GM18858 (cell line): Measurements from ENCODE around the gene ERBB4.
"Not testable (repeated sequence)": the region's sequence is repeated elsewhere in the genome, so short reads cannot be mapped to it uniquely, and the experiment has no call there.

Source experiments
- ATAC-seq: cut with Tn5 transposase; IDR thresholded peaks from one replicate; pipeline ENCODE4 v1.9.1; 2021; ENCODE audit not compliant: unreplicated experiment

The ERBB4 gene

GRCh38 chr2:212311807-212312404 is 226.7 kb downstream of the ERBB4 start:
- no peak for ATAC-seq

GRCh38 chr2:212299943-212300342 is 238.7 kb downstream of the ERBB4 start:
- no peak for ATAC-seq

- no peak for ATAC-seq
Observed at GRCh38 chr2:212299333-212299732, 239.3 kb downstream of the ERBB4 start.

- ATAC-seq, result no peak
Observed at GRCh38 chr2:212295571-212295970, 243.0 kb downstream of the ERBB4 start.

GRCh38 chr2:212294816-212295215 is 243.8 kb downstream of the ERBB4 start:
- ATAC-seq, result no peak

- no peak for ATAC-seq
Observed at GRCh38 chr2:212289301-212289700, 249.3 kb downstream of the ERBB4 start.

- no peak for ATAC-seq
Observed at GRCh38 chr2:212288308-212288707, 250.3 kb downstream of the ERBB4 start.

- no peak for ATAC-seq
Observed at GRCh38 chr2:212284166-212284565, 254.4 kb downstream of the ERBB4 start.

GRCh38 chr2:212282671-212283261 is 255.8 kb downstream of the ERBB4 start:
- ATAC-seq, result no peak

- ATAC-seq, result no peak
Observed at GRCh38 chr2:212276813-212277212, 261.8 kb downstream of the ERBB4 start.

GRCh38 chr2:212274215-212274614 is 264.4 kb downstream of the ERBB4 start:
- ATAC-seq, result no peak

GRCh38 chr2:212271583-212271982 is 267.0 kb downstream of the ERBB4 start:
- ATAC-seq, result no peak

- no peak for ATAC-seq
Observed at GRCh38 chr2:212269005-212269404, 269.6 kb downstream of the ERBB4 start.

GRCh38 chr2:212266297-212266696 is 272.3 kb downstream of the ERBB4 start:
- no peak for ATAC-seq

GRCh38 chr2:212265777-212266176 is 272.8 kb downstream of the ERBB4 start:
- ATAC-seq, result no peak

- no peak for ATAC-seq
Observed at GRCh38 chr2:212264187-212264586, 274.4 kb downstream of the ERBB4 start.

- no peak for ATAC-seq
Observed at GRCh38 chr2:212259226-212259625, 279.4 kb downstream of the ERBB4 start.

- ATAC-seq, result no peak
Observed at GRCh38 chr2:212254339-212254738, 284.3 kb downstream of the ERBB4 start.

- no peak for ATAC-seq
Observed at GRCh38 chr2:212249451-212249850, 289.2 kb downstream of the ERBB4 start.

GRCh38 chr2:212245880-212246279 is 292.7 kb downstream of the ERBB4 start:
- no peak for ATAC-seq

GRCh38 chr2:212242724-212243123 is 295.9 kb downstream of the ERBB4 start:
- no peak for ATAC-seq

GRCh38 chr2:212238152-212238551 is 300.4 kb downstream of the ERBB4 start:
- ATAC-seq, result not testable (repeated sequence)
